Transverse colon (tissue), 4 donors: ENCODE results near the gene BICD1.

Source experiments
- CTCF ChIP-seq, 5 experiments: fragments of 200-600 bp in 3 of 5; fragments of 450-650 bp in 2 of 5; sonication (generic) in 3 of 5; IDR thresholded peaks; 1 replicate in 2 of 5; 2 replicates in 3 of 5; pipeline ENCODE4 v1.5.1; 2016 to 2017; ENCODE audit warnings: antibody characterized with exemption in 5 of 5, inconsistent platforms in 3 of 5, mild to moderate bottlenecking in 2 of 5, moderate library complexity in 1 of 5
- POLR2A ChIP-seq: fragments of 450-650 bp; IDR thresholded peaks from one replicate; pipeline ENCODE4 v1.6.1; 2016; ENCODE audit warnings: antibody characterized with exemption, mild to moderate bottlenecking, moderate library complexity
- POLR2AphosphoS5 ChIP-seq, 3 donors: sonication (generic); formaldehyde crosslinking; IDR thresholded peaks; one replicate each; pipeline ENCODE4 v1.6.1; 2016; ENCODE audit warnings: antibody characterized with exemption in 3 of 3

- TF ChIP-seq POLR2AphosphoS5 (IDR thresholded peaks at IDR 0.05) (no peak), CTCF (IDR thresholded peaks at IDR 0.05) (no peak), POLR2A (no peak)
These were observed 260.1 kb downstream of the BICD1 start for GRCh38 chr12:32366714-32367113.
